Activated T-cell treated with anti-CD3 and anti-CD28 coated beads, Interleukin-2, amount 50 U/mL, for 24 hours (primary cell): ENCODE results near the gene ARID5A.
"Not testable (repeated sequence)": the region's sequence is repeated elsewhere in the genome, so short reads cannot be mapped to it uniquely, and the experiment has no call there.

ENCODE experiments used
- DNase-seq: peaks from one replicate; pipeline ENCODE4 v3.0.0-alpha.2; 2020
- H3K27ac Mint-ChIP-seq: 2 replicates; pipeline ENCODE4 v1.8.0; 2020; ENCODE audit warnings: mild to moderate bottlenecking, mixed read lengths
- H3K27me3 Mint-ChIP-seq: 2 replicates; pipeline ENCODE4 v1.8.0; 2020; ENCODE audit warnings: mixed read lengths
- H3K36me3 Mint-ChIP-seq: 2 replicates; pipeline ENCODE4 v1.8.0; 2020; ENCODE audit warnings: low read depth, mixed read lengths
- H3K4me1 Mint-ChIP-seq: 2 replicates; pipeline ENCODE4 v1.8.0; 2020; ENCODE audit warnings: low read depth, mixed read lengths
- H3K4me3 Mint-ChIP-seq: 2 replicates; pipeline ENCODE4 v1.8.0; 2020; ENCODE audit warnings: mild to moderate bottlenecking, moderate library complexity, mixed read lengths
- H3K9me3 Mint-ChIP-seq: 2 replicates; pipeline ENCODE4 v1.8.0; 2020; ENCODE audit warnings: mixed read lengths

Gene ARID5A

GRCh38 chr2:96549967-96550786 lies 13.6 kb downstream of the ARID5A start:
- Mint-ChIP-seq H3K4me1 (peaks cover 57% of the 10 kb centered on the region), H3K27me3 (no peaks in the 10 kb centered on the region), H3K36me3 (peaks cover 77% of the 10 kb centered on the region), H3K9me3 (no peaks in the 10 kb centered on the region), H3K27ac (peak overlapping the region; percentile 69), H3K4me3 (no peak overlapping the region)
- no peak for DNase-seq

- H3K36me3 Mint-ChIP-seq = peaks cover 68% of the 10 kb centered on the region
- H3K27me3 Mint-ChIP-seq = no peaks in the 10 kb centered on the region
- H3K9me3 Mint-ChIP-seq = no peaks in the 10 kb centered on the region
- H3K4me3 Mint-ChIP-seq = no peak overlapping the region
- no peak for DNase-seq
- H3K27ac Mint-ChIP-seq = no peak overlapping the region
- H3K4me1 Mint-ChIP-seq = peaks cover 52% of the 10 kb centered on the region
Observed at GRCh38 chr2:96550787-96551604, 14.4 kb downstream of the ARID5A start.

- H3K36me3 Mint-ChIP-seq = peaks cover 61% of the 10 kb centered on the region
- H3K9me3 Mint-ChIP-seq = no peaks in the 10 kb centered on the region
- peaks cover 50% of the 10 kb centered on the region for H3K4me1 Mint-ChIP-seq
- no peak for DNase-seq
- no peaks in the 10 kb centered on the region for H3K27me3 Mint-ChIP-seq
- H3K4me3 Mint-ChIP-seq = no peak overlapping the region
- peak overlapping the region; percentile 37 for H3K27ac Mint-ChIP-seq
Observed at GRCh38 chr2:96551605-96552314, 15.2 kb downstream of the ARID5A start.

- H3K27me3 Mint-ChIP-seq = no peaks in the 10 kb centered on the region
- peak; percentile 40 for DNase-seq
- peaks cover 51% of the 10 kb centered on the region for H3K4me1 Mint-ChIP-seq
- peaks cover 4% of the 10 kb centered on the region for H3K9me3 Mint-ChIP-seq
- peaks cover 55% of the 10 kb centered on the region for H3K36me3 Mint-ChIP-seq
- no peak overlapping the region for H3K27ac Mint-ChIP-seq
- no peak overlapping the region for H3K4me3 Mint-ChIP-seq
Observed at GRCh38 chr2:96552315-96553175, 16.0 kb downstream of the ARID5A start.

- DNase-seq = peak; percentile 53
- Mint-ChIP-seq H3K4me1 (peaks cover 50% of the 10 kb centered on the region), H3K36me3 (peaks cover 48% of the 10 kb centered on the region), H3K4me3 (no peak overlapping the region), H3K9me3 (peaks cover 4% of the 10 kb centered on the region), H3K27me3 (no peaks in the 10 kb centered on the region), H3K27ac (peak overlapping the region; percentile 79)
Observed at GRCh38 chr2:96553176-96553956, 16.8 kb downstream of the ARID5A start.

- not testable (repeated sequence) for H3K27me3 Mint-ChIP-seq, H3K9me3 Mint-ChIP-seq, H3K4me3 Mint-ChIP-seq, DNase-seq
- H3K4me1 Mint-ChIP-seq = peaks cover 50% of the 10 kb centered on the region
- H3K36me3 Mint-ChIP-seq = peaks cover 43% of the 10 kb centered on the region
- peak overlapping the region; percentile 79 for H3K27ac Mint-ChIP-seq
Observed at GRCh38 chr2:96553957-96554292, 17.4 kb downstream of the ARID5A start.

GRCh38 chr2:96554293-96555145 lies 18.0 kb downstream of the ARID5A start:
- H3K4me3 Mint-ChIP-seq = no peak overlapping the region
- H3K4me1 Mint-ChIP-seq = peaks cover 50% of the 10 kb centered on the region
- H3K36me3 Mint-ChIP-seq = peaks cover 37% of the 10 kb centered on the region
- H3K9me3 Mint-ChIP-seq = peaks cover 4% of the 10 kb centered on the region
- H3K27ac Mint-ChIP-seq = peak overlapping the region; percentile 79
- no peaks in the 10 kb centered on the region for H3K27me3 Mint-ChIP-seq
- DNase-seq = peak; percentile 83

GRCh38 chr2:96555146-96555610 lies 18.6 kb downstream of the ARID5A start:
- Mint-ChIP-seq H3K9me3 (peaks cover 4% of the 10 kb centered on the region), H3K27me3 (no peaks in the 10 kb centered on the region), H3K4me3 (no peak overlapping the region), H3K27ac (peak overlapping the region; percentile 79), H3K4me1 (peaks cover 49% of the 10 kb centered on the region), H3K36me3 (peaks cover 33% of the 10 kb centered on the region)
- no peak for DNase-seq

- H3K9me3 Mint-ChIP-seq = peaks cover 4% of the 10 kb centered on the region
- no peaks in the 10 kb centered on the region for H3K27me3 Mint-ChIP-seq
- H3K4me1 Mint-ChIP-seq = peaks cover 49% of the 10 kb centered on the region
- peaks cover 19% of the 10 kb centered on the region for H3K36me3 Mint-ChIP-seq
- H3K4me3 Mint-ChIP-seq = no peak overlapping the region
- H3K27ac Mint-ChIP-seq = peak overlapping the region; percentile 84
- peak; percentile 72 for DNase-seq
Observed at GRCh38 chr2:96556441-96557330, 20.1 kb downstream of the ARID5A start.

- H3K27me3 Mint-ChIP-seq, DNase-seq, H3K4me3 Mint-ChIP-seq, H3K9me3 Mint-ChIP-seq: not testable (repeated sequence)
- peak overlapping the region; percentile 84 for H3K27ac Mint-ChIP-seq
- peaks cover 12% of the 10 kb centered on the region for H3K36me3 Mint-ChIP-seq
- peaks cover 45% of the 10 kb centered on the region for H3K4me1 Mint-ChIP-seq
Observed at GRCh38 chr2:96557421-96557820, 20.9 kb downstream of the ARID5A start.

- no peak for DNase-seq
- Mint-ChIP-seq H3K9me3 (peaks cover 4% of the 10 kb centered on the region), H3K27me3 (no peaks in the 10 kb centered on the region), H3K27ac (peak overlapping the region; percentile 12), H3K4me3 (no peak overlapping the region), H3K36me3 (peaks cover 6% of the 10 kb centered on the region), H3K4me1 (peaks cover 41% of the 10 kb centered on the region)
Observed at GRCh38 chr2:96558061-96558460, 21.5 kb downstream of the ARID5A start.

GRCh38 chr2:96558485-96558884 lies 21.9 kb downstream of the ARID5A start:
- H3K36me3 Mint-ChIP-seq = peaks cover 2% of the 10 kb centered on the region
- DNase-seq = no peak
- peaks cover 4% of the 10 kb centered on the region for H3K9me3 Mint-ChIP-seq
- H3K27ac Mint-ChIP-seq = peak overlapping the region; percentile 19
- H3K27me3 Mint-ChIP-seq = no peaks in the 10 kb centered on the region
- no peak overlapping the region for H3K4me3 Mint-ChIP-seq
- H3K4me1 Mint-ChIP-seq = peaks cover 37% of the 10 kb centered on the region
